Measurements from ENCODE around the gene ALKBH7.

Gene ALKBH7

DNA sequence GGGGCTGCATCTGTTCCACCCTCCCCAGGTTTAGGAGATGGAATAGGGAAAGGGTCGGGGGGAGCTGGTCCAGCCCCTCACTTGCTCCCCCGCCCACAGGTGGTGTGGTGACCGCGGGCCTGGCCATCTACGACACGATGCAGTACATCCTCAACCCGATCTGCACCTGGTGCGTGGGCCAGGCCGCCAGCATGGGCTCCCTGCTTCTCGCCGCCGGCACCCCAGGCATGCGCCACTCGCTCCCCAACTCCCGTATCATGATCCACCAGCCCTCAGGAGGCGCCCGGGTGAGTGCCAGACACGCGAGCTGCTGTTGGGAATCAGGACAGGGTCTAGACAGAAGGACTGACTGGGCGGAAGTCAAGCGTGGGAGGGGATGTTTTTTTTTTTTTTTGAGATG lies 8.2 kb upstream of the ALKBH7 start:
- no peak for DNase-seq (ENCODE audit: low read depth in 3 of 3, low spot score in 1 of 3)

DNA sequence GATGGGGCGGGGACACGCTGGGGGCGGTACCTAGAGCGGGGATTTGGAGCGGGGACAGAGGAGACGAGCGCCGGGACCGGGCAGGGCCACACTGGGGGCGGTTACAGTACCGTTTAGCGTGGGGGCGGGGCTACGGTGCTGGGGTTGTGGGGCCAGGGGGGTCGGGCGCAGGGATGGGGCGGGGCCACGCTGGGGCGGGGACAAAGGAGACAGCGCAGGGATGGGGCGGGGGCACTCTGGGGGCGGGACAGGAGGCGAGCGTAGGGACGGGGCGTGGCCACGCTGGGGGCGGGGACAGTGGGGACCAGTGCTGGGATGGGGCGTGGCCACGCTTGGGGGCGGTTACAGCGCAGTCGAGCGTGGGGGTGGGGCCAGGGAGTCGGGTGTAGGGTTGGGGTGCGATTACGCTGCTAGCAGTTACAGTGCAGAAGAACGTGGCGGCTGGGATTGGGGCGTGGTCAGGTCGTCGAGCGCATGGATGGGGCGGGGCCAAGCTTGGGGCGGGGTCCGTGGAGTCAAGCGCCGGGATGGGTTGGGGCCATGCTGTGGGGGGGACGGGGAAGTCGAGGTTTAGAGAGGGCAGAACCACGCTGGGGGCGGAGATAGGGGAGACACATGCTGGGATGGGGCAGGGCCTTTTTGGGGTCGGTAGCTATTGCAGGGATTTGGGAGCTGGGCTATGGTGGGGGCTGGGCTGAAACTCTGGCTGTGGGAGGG lies 660 bp downstream of the ALKBH7 start:
- DNase-seq (ENCODE audit: low read depth in 3 of 3, low spot score in 1 of 3) = peak; percentile 94 to 99 (median 96)

DNA sequence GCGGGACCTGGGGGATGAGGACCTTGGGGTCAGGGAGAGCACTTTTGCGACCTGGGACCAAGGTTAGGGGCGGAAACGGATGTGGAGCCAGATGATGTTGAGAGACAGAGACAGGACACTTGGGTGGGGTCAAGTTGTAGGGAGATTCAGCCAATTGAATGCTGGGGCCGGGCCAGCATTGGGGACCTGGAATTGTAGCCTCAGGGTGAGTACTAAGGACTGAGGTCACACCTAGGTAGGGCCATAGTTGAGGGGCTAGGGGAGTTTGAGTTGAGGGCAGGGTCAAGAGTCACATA lies 1.2 kb downstream of the ALKBH7 start:
- DNase-seq (ENCODE audit: low read depth in 3 of 3, low spot score in 1 of 3) = no peak

DNA sequence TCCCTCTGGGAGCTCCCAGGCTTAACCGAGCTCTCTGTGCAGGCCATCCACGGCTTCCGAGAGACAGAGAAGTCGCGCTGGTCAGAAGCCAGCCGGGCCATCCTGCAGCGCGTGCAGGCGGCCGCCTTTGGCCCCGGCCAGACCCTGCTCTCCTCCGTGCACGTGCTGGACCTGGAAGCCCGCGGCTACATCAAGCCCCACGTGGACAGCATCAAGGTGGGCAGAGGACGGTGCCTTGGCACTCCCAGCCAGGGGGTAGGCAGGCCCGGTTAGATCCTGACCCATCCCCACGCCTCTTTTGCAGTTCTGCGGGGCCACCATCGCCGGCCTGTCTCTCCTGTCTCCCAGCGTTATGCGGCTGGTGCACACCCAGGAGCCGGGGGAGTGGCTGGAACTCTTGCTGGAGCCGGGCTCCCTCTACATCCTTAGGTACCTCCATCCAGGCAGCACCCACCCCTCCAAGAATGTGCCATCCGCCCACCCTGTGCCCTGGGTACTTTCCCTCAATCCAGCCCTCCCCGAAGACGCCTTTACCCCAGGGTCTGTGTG lies 1.6 kb downstream of the ALKBH7 start:
- DNase-seq (ENCODE audit: low read depth in 3 of 3, low spot score in 1 of 3) = no peak

DNA sequence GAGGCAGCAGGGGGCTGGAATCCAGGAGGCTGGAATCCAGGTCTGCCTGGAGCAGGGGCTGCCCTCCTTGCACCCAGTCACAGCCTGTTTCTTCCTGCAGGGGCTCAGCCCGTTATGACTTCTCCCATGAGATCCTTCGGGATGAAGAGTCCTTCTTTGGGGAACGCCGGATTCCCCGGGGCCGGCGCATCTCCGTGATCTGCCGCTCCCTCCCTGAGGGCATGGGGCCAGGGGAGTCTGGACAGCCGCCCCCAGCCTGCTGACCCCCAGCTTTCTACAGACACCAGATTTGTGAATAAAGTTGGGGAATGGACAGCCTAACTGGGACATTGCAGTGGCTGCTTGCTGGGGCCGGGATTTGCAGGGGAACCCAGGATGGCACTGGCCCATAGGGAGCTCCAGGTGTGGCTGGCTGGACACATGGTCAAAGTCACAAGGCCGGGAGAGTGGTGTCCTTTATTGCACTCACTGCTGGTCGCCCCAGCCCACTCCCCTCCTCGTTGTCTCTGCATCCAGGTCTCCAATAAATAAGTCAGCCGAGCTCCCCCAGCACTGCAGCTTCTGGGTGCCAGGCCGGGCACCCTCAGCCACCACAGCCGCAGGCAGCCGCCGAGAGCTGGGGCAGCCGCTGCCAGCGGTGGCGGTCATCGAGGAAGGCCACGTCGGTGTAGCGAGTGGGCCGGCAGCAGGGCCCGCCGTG lies 2.3 kb downstream of the ALKBH7 start:
- DNase-seq (ENCODE audit: low read depth in 3 of 3, low spot score in 1 of 3) = no peak

DNA sequence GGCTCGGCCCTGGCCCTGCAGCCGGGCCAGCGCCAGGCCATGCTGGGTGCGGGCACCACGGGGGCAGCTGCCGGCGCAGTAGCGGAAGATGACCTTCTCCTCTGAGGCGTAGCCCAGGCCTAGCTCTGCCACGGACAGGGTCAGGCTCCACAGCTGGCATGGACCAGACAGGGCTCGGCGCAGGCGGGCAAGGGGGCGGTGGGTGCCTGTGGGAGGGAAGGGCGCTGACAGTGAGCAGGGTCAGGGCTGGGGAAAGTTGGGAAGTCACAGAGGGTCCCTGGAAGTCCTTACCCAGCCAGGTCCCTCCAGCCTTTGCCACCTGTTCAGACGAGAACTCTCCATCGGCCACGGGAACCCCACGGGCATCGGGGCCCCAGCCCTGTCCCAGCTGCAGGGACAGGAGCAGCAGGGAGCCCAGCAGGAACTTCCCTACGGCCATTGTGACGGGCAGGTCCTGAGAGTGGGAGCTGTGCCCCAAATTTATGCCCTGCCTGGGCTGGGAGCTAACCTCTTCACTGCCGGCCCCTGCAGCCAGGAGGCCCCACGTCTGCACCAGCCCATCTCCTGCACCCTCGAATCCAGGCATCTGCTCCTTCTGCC lies 2.9 kb downstream of the ALKBH7 start, which contains the start of gene PSPN:
Gene PSPN, minus strand, starts transcription at position 523 of the 600 bp plus-strand sequence. Its CDS starts 84 bp downstream, at position 439.
- DNase-seq (ENCODE audit: low read depth in 3 of 3, low spot score in 1 of 3) = no peak

DNA sequence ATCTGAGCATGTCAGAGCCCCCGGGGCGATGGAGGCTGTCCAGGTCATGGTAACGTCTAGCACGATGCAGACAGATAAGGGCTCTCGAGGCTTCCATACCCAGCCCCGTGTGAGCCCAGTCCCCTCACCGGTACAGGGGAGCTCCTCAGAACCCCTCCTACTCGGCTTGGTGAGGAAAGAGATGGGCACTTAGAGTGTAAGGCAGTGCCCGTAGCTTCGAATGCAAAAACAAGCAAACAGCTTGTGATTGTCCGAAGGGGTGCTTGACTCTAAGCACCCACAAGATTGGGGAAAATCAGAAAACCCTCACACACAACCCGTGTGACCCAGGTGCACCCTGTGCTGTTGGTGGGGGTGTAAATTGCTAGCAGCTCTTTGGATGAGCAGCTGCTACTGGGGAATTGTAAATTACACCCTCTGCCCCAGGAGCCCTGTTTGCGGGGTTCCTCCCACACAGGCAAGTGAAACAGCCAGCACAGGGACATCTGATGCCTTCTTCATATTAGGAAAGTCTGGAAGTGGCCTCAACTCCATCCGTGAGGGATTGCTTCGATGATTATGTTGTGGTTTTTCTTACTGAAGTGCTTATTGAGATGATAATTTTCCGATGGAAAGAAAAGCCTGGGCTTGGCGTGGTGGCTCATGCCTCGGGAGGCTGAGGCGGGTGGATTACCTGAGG lies 4.1 kb downstream of the ALKBH7 start:
- no peak for DNase-seq (ENCODE audit: low read depth in 3 of 3, low spot score in 1 of 3)

DNA sequence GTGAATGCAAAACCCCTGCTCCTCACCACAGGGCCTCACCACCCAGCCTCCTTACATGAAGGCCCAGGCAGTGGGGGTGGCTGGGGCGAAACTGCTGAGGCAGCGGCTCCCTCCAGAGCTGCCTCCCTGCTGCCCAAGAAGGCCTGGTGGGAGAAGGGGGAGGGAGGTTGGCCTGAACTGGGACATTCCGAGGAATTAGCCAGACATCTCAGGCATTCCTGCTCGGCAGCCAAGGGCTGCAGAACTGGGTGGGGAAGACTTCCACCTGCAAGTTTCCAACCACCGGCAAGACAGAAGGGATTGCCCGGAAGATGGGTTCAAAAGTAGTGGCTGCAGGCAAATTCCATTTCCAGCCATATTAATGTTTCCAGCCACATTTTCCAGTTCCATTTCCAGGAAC lies 5.4 kb downstream of the ALKBH7 start:
- no peak for DNase-seq (ENCODE audit: low read depth in 3 of 3, low spot score in 1 of 3)

DNA sequence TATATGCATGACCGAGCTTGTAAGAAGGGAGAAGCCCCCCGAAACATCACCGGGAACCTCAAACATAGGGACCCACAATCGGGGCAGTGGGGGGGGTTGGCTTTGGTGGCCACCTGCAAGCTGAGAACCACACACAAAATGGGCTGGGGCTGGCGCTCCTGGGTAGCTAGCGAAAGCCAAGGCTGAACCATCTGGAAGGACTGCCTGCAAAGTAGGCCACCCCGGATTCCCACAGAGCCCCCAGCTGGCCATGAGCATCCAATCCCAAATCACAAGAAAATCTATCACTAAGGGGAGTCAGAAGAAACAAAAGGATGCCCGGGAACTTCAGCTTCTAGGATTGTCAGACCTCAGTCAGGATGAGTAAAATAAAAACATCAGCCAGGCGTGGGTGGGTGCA lies 5.9 kb downstream of the ALKBH7 start:
- no peak for DNase-seq (ENCODE audit: low read depth in 3 of 3, low spot score in 1 of 3)

DNA sequence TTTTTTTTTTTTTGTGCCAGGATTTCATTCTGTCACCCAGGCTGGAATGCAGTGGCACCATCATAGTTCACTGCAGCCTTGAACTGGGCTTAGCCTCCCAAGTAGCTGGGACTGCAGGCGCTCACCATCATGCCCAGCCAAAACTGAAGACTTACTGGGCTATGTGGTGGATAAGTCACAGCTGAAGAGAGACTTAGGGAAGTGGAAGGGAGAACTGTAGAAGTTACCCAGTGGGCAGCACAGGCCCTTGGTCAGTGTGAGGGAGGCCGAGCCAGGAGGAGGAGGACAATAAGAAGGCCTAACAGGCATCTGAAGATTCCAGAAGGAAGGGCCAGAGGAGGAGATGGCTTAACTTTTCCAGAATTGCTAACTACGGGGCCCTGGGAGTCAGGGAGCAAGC lies 7.2 kb downstream of the ALKBH7 start:
- DNase-seq (ENCODE audit: low read depth in 3 of 3, low spot score in 1 of 3) = no peak

DNA sequence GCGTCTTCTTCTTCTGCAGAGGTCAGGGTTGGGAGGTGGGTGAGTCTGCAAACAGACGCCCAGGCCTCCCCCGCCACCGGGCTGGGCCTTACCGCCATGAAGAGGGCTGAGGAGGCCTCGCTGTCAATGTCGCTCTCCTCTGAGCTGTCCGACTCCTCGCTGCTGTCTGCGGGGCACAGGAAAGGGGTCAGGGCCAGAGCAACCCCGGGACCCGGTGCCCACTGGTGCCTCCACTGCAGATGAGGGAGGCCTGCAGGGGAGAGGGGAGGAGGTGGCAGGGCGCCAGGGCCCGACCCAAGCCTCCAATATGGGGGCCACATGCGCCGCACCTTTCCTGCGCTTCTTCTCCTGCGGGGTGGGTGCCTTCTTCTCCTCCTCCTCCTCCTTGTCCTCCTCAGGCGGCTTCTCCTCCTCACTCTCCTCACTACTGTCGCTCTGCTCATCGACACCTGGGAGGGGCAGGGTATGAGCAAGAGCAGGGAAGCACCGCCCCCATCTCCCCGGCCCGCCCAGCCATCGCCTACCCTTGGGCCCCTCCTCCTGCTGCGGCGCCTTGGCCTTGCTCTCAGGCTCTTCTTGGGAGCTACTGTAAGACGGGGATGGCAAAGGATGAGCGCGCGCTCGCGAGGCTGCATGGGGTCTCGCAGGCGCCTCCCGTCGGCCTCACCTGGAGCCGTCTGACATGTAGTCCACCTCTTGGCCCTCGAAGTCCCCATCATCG lies 8.6 kb downstream of the ALKBH7 start:
- DNase-seq (ENCODE audit: low read depth in 3 of 3, low spot score in 1 of 3) = no peak

DNA sequence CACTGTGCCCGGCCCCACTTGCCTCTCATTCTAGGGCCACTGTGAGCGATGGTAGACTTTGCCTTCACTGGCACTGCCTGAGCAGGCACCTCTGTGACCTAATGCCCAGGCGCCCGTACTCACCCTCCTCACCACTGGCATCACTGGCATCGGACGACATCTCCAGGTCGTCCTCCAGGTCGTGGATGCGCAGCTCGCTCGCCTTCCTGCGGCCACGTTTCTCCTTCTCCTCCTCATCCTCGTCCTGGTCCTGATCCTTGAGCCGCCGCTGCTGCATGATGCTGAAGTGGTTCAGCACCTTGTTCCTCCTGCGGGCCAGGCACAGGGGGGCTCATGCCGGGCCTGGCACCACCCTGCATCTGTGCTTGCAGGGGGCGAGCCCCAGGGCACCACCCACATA lies 10.6 kb downstream of the ALKBH7 start:
- DNase-seq (ENCODE audit: low read depth in 3 of 3, low spot score in 1 of 3) = no peak

DNA sequence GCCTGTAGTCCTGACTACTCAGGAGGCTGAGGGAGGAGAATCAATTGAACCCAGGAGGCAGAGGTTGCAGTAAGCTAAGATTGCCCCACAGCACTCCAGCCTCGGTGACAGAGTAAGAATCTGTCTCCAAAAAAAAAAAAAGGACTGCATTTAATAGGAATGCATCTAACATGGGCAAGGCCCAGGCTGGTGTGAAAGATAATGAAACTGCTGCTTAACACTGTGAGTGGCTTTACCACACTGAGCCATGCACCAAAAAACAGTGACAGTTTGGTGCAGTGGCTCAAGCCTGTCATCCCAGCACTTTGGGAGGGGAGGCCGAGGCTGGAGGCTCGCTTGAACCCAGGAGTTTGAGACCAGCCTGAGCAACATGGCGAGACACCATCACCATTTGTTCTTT lies 11.8 kb downstream of the ALKBH7 start:
- no peak for DNase-seq (ENCODE audit: low read depth in 3 of 3, low spot score in 1 of 3)

DNA sequence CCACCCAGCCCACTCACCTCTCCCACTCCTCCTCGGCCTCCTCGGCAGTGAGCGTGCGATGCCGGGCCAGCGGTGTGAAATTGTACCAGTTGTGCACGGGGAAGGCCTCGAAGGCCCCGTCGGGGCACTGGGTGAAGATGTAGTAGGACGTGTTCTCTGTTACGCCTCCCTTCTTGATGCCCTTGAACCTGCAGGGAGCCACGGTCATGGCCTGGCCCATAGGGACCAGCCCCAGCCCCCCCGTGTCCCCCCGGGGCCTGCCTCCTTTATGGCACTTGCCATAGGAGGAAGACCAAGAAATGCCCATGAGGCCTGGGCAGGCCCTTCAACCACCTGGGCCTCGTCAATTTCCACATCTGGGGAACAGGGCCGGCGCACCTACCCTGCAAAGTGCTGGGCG lies 14.8 kb downstream of the ALKBH7 start:
- no peak for DNase-seq (ENCODE audit: low read depth in 3 of 3, low spot score in 1 of 3)

DNA sequence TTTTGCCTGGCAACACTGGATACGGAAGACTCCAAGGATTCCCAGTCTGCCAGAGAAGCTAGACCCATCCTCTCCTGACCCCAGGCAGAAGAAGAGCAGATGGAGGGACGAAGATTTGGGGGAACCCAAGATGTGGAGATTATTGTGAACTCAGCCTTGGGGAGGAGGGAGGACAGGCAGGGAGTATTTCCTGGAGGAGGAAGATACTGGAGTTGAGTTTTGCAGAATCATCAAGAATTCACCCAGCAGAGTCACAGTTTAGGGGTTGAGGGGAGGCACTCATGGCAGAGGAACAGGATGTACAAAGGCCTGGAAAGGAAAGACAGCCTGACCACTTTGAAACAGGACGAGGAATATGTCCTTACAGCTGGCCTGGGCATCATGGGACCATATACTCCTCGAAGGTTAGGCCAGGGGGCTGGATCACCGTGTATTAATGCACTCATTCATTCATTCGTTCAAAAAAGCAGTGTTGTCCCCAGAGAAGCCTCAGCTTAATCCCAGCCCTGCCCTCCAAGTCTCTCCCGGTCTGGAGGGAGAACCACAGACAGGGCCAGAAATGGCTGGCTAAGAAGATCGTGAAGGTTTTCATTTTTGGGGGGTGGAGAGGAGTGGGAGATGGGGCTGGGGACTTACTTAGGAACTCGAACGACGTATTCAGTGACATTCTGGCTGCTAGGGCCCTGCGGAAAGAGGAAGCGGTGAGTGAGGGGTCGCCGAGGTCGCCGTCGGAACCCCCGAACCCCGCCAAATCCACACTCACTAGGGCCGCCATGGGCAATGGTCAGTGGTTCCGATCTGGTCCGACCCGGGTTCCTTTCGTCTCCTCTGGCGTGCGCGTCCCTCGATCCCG lies 19.9 kb downstream of the ALKBH7 start:
- DNase-seq (ENCODE audit: low read depth in 3 of 3, low spot score in 1 of 3) = no peak

DNA sequence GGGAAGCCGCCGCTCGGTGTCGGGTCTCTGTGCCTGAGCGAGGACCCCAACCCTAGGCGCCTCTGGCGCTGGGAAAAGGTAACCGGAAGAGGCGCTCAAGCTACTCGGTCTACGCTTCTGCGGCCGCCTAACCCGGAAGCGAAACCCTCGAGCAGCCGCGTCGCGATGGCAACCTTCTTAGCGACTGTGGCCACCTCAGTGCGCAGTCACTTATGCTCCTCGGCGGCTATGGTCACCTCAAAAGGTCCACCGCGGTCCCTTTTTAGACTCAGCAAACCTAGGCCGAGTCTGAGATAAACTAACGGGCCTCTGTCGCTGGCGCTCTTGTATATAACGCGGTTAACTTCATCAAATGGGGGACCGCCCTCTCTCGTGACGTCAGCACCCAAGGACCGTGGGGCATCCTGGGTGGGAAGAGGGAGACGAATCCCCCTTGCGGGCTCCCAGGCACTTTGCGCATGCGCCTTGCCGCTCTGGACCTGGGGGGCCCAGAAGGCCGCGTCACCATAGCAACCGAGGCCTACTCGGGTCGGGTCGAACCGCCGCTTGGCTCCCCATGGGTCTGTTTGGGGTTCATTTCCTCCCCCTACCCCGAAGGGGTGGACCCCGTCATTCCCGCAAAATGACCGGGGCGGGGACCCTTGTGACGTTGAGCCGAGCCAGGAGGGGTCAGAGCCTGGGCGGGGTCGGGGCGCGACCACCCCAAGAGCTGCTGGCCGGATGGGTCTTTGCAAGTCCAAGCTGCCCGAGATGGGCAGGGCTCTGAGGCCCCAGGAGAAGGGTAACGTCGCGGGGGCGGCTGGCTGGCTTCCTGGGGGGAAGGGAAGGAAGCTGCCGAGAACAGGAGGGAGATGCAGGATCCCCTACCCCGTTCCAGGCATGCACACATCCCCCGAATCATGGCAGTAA lies 20.7 kb downstream of the ALKBH7 start, which contains the start of gene GTF2F1:
Gene GTF2F1, minus strand, starts transcription at position 91 of the 909 bp plus-strand sequence. CDS start 169 bp downstream, outside the sequence.
- peak; percentile 81 to 86 (median 83) for DNase-seq (ENCODE audit: low read depth in 3 of 3, low spot score in 1 of 3)

DNA sequence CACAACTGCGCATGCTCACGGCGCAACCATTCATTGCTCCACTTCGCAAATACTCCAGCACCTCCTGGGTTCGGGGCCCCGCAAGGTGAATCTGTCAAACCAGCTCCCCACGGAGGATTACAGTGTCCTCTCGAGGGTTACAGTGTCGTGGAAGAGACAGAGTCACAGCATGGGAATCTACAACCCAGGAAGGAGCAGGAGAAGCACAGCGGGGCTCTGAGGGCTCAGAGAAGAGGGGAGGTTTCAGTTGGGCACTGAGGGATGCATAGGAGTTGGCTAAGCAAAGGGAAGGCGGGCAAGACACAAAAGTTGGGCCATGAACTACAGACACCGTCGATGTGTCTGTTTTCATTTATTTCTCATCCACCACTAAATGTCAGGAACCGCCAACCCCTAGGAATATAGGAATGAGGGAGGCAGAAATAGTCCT lies 21.4 kb downstream of the ALKBH7 start:
- DNase-seq (ENCODE audit: low read depth in 3 of 3, low spot score in 1 of 3) = no peak

DNA sequence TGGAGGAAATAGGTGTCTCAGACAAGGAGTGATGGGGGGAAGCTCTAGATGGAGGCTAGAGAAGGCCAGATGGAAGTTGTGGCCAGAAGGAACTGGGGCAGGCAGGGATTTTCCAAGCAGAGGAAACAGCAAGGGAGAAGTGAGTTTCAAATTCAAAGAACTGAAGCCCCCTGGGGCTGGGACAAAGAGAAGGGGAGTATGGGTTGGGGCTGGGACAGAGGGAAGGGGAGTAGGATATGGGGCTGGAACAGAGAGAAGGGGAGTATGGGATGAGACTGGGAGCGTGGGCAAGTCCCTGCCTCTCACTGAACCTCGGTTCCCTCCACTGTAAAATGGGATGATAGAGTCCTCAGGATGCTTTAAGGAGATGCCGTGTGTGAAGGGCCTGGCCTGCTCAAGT lies 22.2 kb downstream of the ALKBH7 start:
- DNase-seq (ENCODE audit: low read depth in 3 of 3, low spot score in 1 of 3) = no peak

DNA sequence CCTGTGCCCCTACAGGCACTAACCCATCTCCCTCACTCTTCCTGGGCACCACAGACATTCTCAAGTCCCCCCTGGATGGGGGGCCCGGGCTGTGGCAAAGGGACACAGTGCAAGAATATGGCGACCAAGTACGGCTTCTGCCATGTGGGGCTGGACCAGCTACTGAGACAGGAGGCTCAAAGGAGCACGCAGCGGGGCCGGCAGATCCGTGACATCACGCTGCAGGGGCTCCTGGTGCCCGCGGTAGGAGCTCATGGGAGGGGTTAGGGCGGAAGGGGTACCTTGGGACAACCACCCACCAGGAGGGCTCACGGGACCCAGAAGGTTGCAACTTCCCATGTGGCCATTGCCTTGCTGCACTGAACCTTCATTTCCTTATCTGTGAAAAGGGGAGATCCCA lies 23.7 kb downstream of the ALKBH7 start:
- DNase-seq (ENCODE audit: low read depth in 3 of 3, low spot score in 1 of 3) = no peak

All from stimulated activated CD4-positive, alpha-beta T cell treated with anti-CD3 and anti-CD28 coated beads, TNF-alpha, amount 100 ng/mL, for 1 hour (primary cell).